ENCODE measurements around the gene REV3L.

REV3L gene

GRCh38 chr6:111524735-111525134 is 41.7 kb upstream of the REV3L start:
- H3K9me3 Mint-ChIP-seq = peaks cover 12% of the 10 kb centered on the region
- TF ChIP-seq CTCF (IDR thresholded peaks at IDR 0.05; ENCODE audit: unreplicated experiment in 3 of 3) = no peak
- H3K27me3 Mint-ChIP-seq (ENCODE audit: low read depth) = no peaks in the 10 kb centered on the region
- H3K36me3 Mint-ChIP-seq (ENCODE audit: low read depth) = peaks cover 16% of the 10 kb centered on the region
- peak overlapping the region; percentile 43 to 72 (median 50) for H3K27ac Mint-ChIP-seq
- H3K4me1 Mint-ChIP-seq = peaks cover 39% of the 10 kb centered on the region
- H3K4me3 Mint-ChIP-seq = no peak overlapping the region

GRCh38 chr6:111524252-111524651 is 41.2 kb upstream of the REV3L start:
- H3K4me3 Mint-ChIP-seq = no peak overlapping the region
- peaks cover 38% of the 10 kb centered on the region for H3K4me1 Mint-ChIP-seq
- TF ChIP-seq CTCF (IDR thresholded peaks at IDR 0.05; ENCODE audit: unreplicated experiment in 3 of 3) = no peak
- H3K27me3 Mint-ChIP-seq (ENCODE audit: low read depth) = no peaks in the 10 kb centered on the region
- H3K27ac Mint-ChIP-seq = peak overlapping the region; percentile 43 to 72 (median 50)
- peaks cover 12% of the 10 kb centered on the region for H3K9me3 Mint-ChIP-seq
- peaks cover 16% of the 10 kb centered on the region for H3K36me3 Mint-ChIP-seq (ENCODE audit: low read depth)

GRCh38 chr6:111523484-111524167 is 40.6 kb upstream of the REV3L start:
- peak overlapping the region; percentile 46 to 64 (median 50) for H3K27ac Mint-ChIP-seq
- peaks cover 12% of the 10 kb centered on the region for H3K9me3 Mint-ChIP-seq
- no peak overlapping the region for H3K4me3 Mint-ChIP-seq
- H3K27me3 Mint-ChIP-seq (ENCODE audit: low read depth) = no peaks in the 10 kb centered on the region
- H3K36me3 Mint-ChIP-seq (ENCODE audit: low read depth) = peaks cover 12% of the 10 kb centered on the region
- H3K4me1 Mint-ChIP-seq = peaks cover 34% of the 10 kb centered on the region
- no peak for TF ChIP-seq CTCF (IDR thresholded peaks at IDR 0.05; ENCODE audit: unreplicated experiment in 3 of 3)

GRCh38 chr6:111522393-111523020 is 39.5 kb upstream of the REV3L start:
- H3K4me3 Mint-ChIP-seq = no peak overlapping the region
- peaks cover 29% of the 10 kb centered on the region for H3K4me1 Mint-ChIP-seq
- H3K36me3 Mint-ChIP-seq (ENCODE audit: low read depth) = peaks cover 11% of the 10 kb centered on the region
- no peaks in the 10 kb centered on the region for H3K27me3 Mint-ChIP-seq (ENCODE audit: low read depth)
- TF ChIP-seq CTCF (IDR thresholded peaks at IDR 0.05; ENCODE audit: unreplicated experiment in 3 of 3) = no peak
- no peak overlapping the region for H3K27ac Mint-ChIP-seq
- H3K9me3 Mint-ChIP-seq = peaks cover 12% of the 10 kb centered on the region

- no peak overlapping the region for H3K4me3 Mint-ChIP-seq
Measured at GRCh38 chr6:111521497-111522270, 38.7 kb upstream of the REV3L start.

More at GRCh38 chr6:111521497-111522270, 38.7 kb upstream of the REV3L start:
- Mint-ChIP-seq H3K9me3 (peaks cover 12% of the 10 kb centered on the region), H3K36me3 (ENCODE audit: low read depth) (peaks cover 11% of the 10 kb centered on the region), H3K4me1 (peaks cover 24% of the 10 kb centered on the region), H3K27me3 (ENCODE audit: low read depth) (no peaks in the 10 kb centered on the region), H3K27ac (no peak overlapping the region)
- no peak for TF ChIP-seq CTCF (IDR thresholded peaks at IDR 0.05; ENCODE audit: unreplicated experiment in 3 of 3)
